ENCODE measurements around the gene YTHDF2.

DNA sequence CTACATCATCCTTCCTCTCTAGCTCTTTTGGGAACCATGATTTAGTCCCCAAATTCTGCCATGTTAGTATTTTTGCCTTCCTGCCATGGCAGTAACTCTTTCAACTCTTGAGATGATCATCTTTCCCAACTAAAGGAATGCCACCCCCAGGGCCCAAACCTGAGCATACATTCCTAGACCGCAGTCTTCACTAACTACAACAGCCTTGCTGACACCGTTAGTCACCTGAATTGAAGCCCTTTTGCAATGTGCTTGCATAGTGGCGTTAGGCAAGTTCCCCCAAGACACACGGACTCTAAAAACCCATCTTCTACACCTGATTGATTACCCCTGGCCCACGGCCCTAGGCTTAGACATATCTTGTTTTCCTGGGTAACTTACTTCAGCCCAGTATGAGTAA, 16.4 kb upstream of the YTHDF2 start:
- TF ChIP-seq POLR2A (IDR thresholded peaks at IDR 0.05) (no peak), POLR2AphosphoS5 (IDR thresholded peaks at IDR 0.05) (no peak)
- TF ChIP-seq, protein P1, sequence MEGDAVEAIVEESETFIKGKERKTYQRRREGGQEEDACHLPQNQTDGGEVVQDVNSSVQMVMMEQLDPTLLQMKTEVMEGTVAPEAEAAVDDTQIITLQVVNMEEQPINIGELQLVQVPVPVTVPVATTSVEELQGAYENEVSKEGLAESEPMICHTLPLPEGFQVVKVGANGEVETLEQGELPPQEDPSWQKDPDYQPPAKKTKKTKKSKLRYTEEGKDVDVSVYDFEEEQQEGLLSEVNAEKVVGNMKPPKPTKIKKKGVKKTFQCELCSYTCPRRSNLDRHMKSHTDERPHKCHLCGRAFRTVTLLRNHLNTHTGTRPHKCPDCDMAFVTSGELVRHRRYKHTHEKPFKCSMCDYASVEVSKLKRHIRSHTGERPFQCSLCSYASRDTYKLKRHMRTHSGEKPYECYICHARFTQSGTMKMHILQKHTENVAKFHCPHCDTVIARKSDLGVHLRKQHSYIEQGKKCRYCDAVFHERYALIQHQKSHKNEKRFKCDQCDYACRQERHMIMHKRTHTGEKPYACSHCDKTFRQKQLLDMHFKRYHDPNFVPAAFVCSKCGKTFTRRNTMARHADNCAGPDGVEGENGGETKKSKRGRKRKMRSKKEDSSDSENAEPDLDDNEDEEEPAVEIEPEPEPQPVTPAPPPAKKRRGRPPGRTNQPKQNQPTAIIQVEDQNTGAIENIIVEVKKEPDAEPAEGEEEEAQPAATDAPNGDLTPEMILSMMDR (IDR thresholded peaks at IDR 0.05), result no peak

All from sigmoid colon (tissue), 4 donors.